Jurkat, Clone E6-1 (cell line): ENCODE data around the gene CACNA1C.

Source experiments
- DNase-seq: peaks from one replicate; pipeline ENCODE4 v3.0.0-alpha.2; 2011; ENCODE audit warnings: low read depth, low spot score
- H3K4me3 ChIP-seq: 2 replicates; pipeline ENCODE4 v1.5.1; 2011; ENCODE audit warnings: mild to moderate bottlenecking, low read length, control low read depth, moderate library complexity

The CACNA1C gene

DNA sequence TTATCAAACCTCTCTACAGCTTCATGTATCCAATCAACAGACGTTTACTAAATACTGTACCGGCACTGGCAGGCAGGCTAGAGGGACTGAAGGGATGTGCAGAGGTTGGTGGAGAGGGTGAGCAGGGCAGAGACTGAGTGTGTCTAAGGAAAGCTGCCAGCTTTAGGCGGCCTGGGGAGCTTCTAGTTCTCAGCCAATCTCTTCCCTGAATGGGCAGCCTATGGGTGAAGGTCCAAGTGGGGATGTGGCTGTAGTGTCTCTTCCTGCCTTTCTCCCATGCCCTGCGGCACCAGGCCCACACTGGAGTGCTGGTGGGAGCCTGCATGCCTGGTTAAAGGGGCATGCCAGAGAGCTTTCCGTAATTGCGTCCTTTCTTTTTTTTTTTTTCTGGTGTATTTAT is 239.8 kb downstream of the CACNA1C start:
- H3K4me3 ChIP-seq: no peak overlapping the region
- DNase-seq: no peak

DNA sequence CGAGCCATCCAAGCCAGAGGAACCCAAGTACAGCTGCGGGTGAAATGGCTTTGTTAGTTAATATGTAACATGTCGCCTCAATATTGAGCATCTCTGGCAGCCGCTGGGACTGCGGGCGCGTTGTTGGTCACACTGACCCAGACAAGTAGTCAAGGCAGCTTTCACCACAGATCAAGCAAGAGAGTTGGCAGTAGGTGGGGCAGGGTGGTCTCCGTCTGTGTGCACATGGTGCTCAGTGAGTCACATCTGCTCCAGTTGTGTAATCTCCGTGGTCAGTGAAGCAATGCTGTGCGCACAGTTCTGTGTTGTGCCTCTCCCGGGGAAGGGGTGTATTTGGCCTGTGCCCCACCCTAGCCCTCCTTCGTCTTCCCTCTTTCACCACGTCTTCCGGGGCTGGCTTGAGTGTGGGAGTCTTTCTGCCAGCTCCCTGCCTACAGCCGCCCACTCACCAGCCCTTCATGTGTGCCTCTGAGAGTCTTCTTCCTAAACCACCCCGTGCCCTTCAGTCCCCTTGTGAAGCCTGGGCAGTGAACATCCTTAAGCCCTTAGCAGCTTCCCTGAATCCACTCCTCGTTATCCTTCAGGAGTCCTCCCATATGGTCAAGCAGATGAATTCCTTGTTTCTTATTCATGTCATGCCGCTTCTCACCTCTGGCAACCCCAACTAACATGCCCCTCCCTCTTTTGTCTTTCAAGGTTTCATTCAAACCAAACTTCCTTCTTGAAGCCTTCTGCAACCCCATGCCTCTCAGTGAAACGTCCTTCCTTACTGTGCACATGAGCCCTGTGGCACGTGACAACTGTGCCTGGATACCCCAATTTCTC is 242.1 kb downstream of the CACNA1C start:
- no peak for DNase-seq
- H3K4me3 ChIP-seq: no peak overlapping the region

DNA sequence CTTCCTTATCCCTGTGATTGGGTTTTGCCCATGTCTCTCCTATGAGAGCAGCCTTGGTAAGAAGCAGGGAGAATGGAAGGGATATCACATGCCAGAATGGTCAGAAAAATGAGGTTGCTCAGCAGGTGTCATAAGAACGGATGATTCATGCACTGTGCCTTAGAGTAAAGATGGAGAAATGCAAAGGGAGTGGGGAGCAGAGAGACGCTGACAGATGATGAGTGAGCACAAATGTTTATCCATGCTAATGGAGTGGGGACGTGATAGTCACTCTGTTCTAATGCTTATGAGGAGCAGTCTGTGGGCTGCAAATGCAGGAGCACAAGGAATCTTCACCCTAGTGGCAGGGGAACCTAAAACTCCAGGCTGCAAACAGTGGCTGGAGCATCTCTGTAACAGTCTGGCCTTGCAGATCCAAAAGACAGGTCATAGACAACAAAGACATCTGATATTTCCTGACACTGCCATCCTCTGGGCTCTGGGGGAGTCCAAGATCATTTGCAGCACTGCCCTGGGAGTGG is 243.2 kb downstream of the CACNA1C start:
- DNase-seq: no peak
- no peak overlapping the region for H3K4me3 ChIP-seq

DNA sequence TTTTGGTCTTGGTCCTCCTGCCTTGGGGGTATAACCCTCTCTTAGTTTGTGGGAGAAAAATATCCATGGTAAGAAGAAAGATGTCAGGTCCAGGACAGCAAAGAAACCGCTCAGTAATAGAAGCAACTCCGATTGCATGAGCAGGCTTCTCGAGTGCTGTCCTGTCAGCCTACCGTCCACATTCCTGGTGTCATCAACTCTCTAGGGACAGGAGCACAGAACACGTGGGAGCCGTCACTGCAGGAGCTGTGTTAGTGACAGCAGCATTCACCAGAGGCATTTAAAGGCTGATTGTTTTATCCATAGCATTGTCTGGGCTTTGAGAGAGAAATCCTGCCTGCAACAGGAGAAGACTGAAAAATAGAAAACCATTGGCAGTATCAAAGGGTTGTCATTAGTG is 244.2 kb downstream of the CACNA1C start:
- H3K4me3 ChIP-seq: no peak overlapping the region
- no peak for DNase-seq

DNA sequence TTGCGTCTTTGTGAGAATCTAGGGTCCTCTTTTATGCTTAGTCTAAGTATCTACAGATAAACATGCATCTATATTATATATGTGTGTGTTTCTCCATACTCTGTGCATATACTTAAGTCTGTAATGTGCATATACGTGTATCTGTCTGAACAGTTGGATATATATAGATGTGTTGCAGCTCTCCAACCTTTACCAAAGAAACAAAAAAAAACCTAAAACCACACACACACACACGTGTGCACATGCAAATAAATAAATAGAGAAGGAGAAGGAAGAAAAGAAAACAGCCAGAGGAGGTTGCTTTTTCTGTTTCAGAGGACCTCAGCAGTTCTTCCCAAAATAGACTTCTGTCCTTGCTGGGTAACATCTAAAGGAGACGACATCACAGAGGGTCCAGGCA is 244.9 kb downstream of the CACNA1C start:
- DNase-seq: no peak

DNA sequence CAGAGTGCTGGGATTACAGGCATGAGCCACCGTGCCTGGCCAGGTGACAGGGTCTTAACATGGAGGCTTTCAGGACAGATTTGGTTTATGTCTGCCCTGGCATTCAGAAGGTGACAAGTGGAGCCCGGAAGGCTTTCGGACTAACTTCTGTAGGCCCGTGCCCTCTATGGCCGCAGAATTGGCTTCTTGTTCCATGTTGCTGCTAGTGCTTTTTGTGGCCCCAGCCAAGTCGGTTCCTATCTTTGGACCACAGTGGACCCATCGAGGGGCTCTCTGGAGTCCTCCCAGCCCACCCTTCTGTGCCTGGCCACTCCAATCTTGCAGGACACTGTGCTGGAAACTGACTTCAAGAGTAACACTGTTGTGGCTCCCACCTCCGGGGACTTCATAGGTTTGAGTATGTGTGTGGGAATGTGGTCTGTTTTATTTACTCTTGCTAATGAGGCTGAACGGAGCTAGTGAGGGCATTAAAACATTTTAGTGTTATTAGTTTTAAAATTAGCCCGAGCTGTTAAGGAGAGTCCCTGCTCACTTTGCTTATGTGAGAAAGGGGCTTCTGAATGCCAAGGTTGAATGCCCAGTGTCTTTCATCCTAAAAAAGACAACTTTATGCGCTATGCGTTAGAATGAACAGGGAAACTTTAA is 245.9 kb downstream of the CACNA1C start:
- no peak overlapping the region for H3K4me3 ChIP-seq
- no peak for DNase-seq

More for the DNA sequence above, 244.9 kb downstream of the CACNA1C start:
- H3K4me3 ChIP-seq: no peak overlapping the region

DNA sequence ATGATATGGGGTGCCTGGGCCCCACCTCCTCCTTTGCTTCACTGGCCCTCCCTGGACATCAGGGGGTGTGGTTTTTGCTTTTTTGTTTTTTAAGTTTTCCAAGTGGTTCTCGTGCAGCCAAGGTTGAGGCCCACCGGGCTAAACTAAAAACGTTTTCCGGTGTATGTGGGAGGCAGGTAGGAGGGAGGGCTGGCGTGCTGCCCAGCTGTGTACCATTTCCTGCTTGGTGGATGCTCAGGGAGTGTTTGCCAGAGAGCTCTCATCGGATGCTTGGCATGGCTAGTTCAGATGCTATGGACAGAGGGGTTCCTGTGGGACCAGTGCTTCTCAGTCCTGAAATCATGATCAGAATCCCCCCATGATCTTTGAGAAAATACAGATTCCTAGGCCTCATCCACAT is 246.4 kb downstream of the CACNA1C start:
- no peak for DNase-seq
- H3K4me3 ChIP-seq: no peak overlapping the region

DNA sequence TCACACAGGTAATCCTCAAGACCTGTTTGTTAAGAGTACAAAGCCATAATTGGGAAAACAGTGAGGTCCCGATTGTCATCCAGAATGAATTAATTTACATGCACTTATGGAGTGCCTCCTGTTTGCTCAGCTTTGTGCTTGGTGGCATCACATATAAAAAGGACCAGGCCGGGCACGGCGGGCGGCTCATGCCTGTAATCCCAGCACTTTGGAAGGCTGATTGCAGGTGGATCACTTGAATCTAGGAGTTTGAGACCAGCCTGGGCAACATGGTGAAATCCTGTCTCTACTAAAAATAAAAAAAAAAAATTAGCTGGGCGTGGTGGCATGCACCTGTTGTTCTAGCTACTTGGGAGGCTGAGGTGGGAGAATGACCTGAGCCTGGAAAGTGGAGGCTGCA is 247.4 kb downstream of the CACNA1C start:
- no peak for DNase-seq
- no peak overlapping the region for H3K4me3 ChIP-seq

DNA sequence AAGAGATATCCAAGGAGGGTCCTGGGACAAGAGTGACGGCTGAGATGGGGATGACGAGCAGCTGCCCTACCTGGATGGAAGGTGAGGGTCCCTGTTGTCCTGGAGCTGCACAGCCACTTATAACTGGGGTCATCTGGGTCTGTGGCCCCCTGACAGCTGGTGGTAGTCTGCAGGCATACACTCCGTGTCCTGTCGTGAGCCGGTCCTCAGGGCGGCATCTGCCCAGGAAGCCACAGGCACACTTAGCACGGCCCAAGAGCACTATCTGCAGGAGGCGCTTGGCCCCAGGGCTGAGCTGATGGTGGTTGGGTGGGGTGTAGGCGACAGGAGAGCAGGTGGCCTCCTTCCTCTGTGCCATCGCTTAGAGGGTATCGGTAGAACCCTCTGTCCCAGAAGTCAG is 248.1 kb downstream of the CACNA1C start:
- no peak overlapping the region for H3K4me3 ChIP-seq
- no peak for DNase-seq

DNA sequence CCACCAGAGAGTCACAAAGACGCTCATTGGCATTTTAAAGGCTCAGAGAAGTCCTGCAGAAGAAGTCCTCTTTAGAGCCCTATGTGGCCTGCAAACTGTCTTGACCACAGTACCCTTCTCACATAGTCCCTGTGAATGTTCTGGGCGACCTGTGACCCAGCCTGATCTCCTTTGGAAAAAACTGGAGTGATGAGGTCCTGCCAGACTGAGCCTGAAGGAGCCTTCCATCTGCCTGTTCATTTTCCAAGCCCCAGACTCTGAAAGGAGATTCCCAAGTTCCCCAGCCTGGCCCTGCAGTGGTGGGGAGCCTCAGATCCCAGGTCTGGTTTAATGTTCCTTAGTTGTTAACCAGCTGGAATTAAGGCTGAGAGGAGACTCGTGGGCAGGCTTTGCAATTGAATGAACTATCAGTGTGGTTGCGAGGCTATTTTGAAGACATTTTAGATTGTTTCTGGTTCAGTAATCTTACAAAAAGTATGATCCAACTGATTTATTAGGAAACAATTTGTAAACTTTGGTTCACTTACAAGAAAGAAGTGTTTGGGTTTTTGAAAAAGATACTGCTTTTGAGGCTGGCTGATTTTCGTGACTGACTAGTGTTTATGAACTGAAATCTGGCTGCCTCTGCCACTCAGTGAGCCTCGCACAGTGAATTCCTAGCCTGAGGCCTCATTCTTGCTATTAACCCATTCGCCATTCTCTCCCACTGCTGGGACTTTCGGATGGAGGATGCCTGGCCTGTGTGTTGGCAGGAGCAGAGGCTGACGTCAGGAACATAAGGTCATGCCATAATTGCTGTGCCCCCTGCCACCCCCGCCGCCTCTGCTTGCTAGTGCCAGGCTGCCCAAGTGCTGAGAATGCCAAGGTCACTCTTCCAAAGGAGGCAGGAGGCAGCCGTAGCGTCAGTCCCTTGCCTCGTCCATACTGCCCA is 249.0 kb downstream of the CACNA1C start:
- H3K4me3 ChIP-seq: no peak overlapping the region
- no peak for DNase-seq

DNA sequence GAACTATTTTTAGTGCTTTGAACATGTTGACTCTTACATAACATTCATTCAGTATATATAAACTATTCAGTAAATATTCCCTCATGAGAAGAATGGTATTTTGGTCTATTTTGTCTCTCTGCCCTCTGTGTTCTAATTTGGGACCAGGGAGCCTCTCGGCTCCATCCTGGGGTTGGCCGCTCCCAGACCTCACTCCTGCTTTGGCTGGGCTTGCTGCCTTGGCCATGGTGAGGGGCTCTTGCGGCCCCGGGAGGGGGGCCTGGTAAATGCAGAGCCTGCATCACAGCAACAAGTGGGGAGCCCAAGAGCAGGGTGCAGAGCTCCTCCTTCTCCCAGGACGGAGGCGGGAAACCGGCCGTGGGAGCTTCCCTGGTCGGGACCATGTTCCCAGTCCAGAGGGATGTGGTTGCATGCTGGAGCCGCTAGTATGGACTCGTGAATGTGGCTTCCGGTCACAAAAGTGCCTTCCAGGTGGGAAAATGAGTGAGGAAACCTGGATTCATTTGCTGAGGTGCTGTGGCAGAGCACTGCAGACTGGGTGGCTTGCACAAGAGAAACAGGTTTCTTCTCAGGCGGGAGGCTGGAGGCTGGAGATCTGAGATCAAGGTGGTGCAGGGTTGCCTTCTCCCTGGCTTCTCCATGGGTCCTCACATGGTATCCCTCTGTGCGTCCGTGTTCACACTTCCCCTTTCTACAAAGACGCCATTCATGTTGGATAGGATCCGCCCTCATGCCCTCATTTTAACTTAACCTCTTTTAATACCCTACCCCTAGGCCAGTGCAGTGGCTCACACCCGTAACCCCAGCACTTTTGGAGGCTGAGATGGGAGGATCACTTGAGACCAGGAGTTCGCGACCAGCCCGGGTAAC is 250.2 kb downstream of the CACNA1C start:
- no peak overlapping the region for H3K4me3 ChIP-seq
- no peak for DNase-seq

DNA sequence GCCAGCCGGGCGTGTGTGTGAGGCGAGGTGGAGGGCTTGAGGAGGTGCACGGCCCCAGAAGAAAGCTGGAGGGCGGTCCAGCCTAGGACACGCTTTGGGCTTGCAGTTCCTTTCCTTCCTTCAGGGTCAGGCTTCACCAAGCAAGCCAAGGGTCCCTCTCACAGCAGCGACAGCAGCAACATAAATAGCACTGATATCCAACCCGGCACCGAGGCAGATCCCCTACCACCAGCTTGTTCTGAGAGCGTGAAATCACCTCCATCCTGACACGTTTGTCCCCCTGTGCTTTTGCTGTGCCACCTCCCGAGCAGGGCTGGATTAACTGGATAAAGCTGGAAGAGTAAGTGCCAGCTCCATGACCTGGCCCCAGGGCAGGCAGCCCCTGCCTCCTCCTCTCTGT is 251.4 kb downstream of the CACNA1C start:
- H3K4me3 ChIP-seq: no peak overlapping the region
- DNase-seq: no peak

DNA sequence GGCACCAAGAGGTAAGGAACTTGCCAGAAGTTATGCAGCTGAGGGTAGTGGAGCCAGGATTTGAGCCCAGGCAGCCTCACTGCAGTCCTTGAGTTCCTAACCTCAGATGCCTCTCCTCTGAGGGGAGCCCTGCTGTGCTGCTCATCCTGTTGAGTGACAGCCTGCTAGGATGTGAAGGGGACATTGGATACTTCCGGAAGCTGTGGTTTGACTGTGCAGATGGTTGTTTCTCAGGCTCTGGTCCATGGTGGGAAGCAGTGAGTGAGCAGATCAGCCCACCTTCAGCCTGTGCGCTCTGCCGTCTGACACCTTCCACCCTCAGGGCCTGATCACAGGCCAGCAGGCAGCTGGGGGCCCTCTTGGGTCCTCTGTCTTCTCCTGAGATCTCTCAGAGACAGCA is 253.2 kb downstream of the CACNA1C start:
- DNase-seq: peak; percentile 83
- H3K4me3 ChIP-seq: no peak overlapping the region

DNA sequence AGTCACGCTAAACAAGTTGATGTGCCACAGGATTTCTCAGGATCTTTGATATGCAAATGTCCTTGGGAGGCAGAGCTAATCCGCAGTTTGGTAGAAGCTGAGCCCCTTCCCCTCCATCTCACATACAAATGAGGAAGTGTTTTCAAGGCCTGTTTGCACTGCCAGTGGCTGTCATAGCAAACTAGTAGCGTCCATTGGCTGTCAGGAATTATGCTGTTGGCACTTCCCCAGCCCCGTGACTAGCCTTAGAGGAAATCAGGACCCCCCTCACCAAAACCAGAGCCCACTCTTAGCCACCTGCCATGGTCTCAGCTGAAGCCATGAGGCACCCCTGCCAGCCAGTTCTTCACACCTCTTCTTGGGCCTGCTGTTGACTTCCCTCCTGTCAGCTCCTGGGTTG is 253.9 kb downstream of the CACNA1C start:
- DNase-seq: no peak
- no peak overlapping the region for H3K4me3 ChIP-seq

DNA sequence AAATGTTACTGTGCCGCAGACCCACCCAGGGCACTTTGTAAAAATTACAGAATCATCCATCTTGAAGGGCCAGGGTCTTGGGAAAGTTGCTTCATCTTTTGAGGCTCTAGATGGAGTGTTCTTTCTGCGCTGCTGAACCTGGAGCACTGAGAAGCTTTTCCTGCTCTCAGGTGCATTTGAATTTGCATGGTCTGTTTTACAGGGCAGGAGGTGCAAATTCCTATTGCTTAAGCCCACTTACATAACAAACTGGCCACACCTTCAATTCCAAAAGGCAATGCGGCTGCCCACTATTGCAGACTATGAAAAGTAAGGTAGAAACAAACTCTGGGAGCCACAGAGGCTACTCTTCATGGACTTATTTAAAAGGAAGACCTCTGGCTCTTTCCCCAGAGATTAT is 254.8 kb downstream of the CACNA1C start:
- H3K4me3 ChIP-seq: no peak overlapping the region
- DNase-seq: no peak

DNA sequence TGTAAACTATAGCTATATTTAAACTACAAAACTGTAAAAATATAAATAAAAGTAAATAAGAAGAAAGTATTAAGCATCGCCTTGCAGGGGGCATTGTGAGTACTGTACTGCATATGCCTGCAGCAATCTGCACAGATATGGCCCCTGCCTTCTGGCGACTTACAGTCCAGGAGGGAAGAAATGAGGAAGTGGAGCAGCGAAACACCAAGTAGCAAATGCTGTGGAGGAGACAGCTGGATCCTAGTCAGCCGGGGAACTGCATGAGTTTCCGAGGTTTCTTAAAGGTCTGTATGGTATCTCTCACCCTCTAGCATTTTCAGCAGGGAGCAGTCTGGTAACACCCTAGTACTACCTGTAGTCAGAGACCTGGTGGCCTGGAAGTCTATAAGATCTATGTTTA is 256.9 kb downstream of the CACNA1C start:
- H3K4me3 ChIP-seq: no peak overlapping the region
- no peak for DNase-seq

DNA sequence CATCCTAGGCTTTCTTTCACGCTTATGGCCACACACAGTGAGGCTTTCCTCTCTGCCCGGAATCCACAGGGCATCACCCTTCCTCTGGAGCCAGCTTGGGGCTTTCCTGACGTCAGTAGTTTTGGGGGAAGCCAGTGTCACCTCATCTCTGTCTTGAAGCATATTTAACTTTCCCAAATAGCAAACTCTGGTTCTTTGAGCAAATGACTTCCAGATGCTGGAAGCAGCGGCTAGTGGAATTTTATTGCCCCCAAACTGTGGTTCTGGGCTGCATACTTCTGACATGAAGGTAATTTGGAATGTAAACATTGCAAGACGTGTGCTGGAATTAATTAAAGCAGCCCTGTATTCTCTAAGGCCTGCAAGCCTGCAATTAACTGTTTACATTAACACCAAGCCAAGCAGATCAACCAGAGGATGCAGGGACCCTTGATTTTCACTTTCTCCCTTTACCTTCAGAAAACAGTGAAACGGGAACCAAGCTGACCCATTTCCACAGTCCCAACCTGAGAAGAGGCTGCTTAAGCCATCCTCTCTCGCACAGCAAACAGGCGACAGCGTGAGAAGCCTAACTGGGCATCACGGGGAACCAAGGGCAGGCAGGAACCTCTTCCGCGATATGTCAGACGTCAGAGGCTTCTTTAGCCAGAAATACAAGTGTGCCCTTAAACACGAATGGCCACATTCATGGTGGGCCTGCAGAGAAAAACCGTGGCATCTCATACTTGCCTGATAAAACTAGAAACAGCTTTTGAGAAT is 258.4 kb downstream of the CACNA1C start:
- no peak for DNase-seq
- H3K4me3 ChIP-seq: no peak overlapping the region

DNA sequence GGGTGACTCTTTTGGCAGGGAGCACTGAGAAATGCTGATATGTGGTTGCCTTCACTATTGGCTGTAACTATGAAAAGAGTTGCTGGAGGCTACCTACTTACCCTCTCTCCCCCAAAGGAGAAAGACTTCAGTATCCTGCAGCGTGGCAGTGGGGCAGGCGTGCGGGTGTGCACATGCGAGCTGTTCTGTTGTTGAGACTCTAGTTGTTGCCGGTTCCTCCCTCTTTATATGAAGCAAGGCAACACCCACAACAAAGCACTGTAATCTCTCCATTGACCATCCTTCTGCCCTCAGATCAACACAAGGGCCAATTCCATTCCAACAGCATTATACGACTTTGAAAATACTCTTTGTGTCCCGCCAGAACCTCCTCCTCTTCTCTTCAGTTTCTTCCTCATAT is 259.4 kb downstream of the CACNA1C start:
- H3K4me3 ChIP-seq: no peak overlapping the region
- no peak for DNase-seq
